HG03571 (cell line): ENCODE data around the gene POLRMT.
"Not testable (repeated sequence)": the region's sequence is repeated elsewhere in the genome, so short reads cannot be mapped to it uniquely, and the experiment has no call there.

Experiments
- ATAC-seq: cut with Tn5 transposase; IDR thresholded peaks from one replicate; pipeline ENCODE4 v1.9.1; 2021; ENCODE audit not compliant: unreplicated experiment

Gene POLRMT

DNA sequence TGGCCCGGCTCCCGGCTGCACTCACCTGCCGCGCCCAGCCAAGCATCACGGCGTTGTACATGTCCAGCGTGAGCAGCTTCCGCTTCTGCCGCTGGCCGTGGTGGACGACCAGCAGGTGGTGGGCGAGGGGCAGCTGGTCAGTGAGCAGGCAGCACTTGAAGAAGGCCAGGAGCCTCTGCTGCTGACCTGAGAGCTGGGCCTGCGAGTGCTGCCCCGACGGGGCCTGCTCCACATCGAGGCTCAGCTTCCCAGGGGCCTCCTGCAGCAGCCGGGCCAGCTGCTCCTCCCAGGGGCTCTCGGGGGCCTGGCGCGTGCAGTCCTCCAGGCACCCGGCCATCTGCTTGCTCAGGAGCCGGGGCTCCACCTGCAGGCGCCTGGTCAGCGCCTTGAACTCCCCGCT, 3.8 kb downstream of the POLRMT start:
- ATAC-seq = not testable (repeated sequence)

DNA sequence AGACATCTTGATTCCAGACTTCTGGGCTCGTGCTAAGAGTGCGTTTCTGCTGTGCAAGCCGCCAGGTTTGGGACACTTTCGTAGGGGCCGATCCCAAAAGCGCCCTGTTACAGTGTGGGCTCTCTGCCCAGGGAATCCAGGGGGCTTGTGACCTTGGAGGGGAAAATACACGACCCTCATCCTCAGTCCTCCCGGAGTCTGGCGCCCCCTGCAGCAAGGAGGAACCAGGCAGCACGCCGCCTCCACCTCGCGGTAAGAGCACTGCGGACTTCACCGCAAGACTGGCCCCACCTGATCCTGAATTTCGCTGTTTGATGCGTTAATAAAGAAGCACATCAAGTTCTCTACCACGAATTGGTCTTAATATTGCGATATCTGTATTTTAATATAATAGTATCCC, 5.2 kb downstream of the POLRMT start:
- ATAC-seq = no peak

DNA sequence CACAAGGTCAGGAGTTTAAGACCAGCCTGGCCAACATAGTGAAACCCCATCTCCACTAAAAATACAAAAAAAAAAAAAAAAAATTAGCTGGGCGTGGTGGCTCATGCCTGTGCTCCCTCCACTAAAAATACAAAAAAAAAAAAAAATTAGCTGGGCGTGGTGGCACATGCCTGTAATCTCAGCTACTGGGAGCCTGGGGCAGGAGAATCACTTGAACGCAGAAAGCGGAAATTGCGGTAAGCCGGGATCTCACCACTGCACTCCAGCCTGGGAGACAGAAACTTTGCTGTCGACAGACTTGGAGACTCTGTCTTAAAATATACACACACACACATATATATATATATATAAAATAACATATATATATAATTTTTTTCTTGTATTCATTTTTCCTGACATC, 6.8 kb downstream of the POLRMT start:
- ATAC-seq = not testable (repeated sequence)

- ATAC-seq = no peak
These were observed 8.1 kb downstream of the POLRMT start for GRCh38 chr19:625257-625656.

GRCh38 chr19:624433-625109, 8.8 kb downstream of the POLRMT start:
- no peak for ATAC-seq

- no peak for ATAC-seq
These were observed 9.4 kb downstream of the POLRMT start for GRCh38 chr19:623974-624373.

DNA sequence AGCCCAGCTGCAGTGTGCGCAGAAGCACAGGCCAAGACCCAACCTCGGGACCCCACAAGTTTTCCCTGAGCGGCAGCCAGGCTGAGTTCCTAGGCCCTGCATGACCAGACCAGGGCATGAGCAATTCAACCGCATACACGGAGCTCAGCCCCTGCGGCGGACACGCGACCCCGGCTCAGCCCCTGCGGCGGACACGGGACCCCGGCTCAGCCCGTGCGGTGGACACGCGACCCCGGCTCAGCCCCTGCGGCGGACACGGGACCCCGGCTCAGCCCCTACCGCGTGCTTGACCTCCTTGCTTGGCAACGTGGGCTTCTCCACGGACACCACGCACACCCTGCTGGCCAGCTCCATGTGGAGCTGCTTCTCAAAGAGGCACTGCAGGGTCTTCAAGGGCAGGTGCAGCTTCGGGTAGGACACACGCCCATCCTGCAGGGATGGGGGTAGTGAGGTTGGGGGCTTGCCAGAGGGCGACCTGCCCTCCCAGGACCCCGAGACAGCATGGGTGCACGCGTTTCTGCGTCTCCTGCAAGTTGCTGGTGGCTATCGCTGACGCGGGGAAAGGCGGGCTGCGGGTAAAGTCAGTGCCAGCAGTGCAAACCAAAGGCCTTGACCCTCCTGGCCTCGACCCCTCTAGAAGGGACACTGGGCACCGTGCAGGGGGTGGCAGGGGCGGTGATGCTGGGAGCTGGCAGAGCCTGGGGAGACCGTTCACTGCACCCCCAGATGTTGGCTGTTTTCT, 10.0 kb downstream of the POLRMT start:
- ATAC-seq = no peak

DNA sequence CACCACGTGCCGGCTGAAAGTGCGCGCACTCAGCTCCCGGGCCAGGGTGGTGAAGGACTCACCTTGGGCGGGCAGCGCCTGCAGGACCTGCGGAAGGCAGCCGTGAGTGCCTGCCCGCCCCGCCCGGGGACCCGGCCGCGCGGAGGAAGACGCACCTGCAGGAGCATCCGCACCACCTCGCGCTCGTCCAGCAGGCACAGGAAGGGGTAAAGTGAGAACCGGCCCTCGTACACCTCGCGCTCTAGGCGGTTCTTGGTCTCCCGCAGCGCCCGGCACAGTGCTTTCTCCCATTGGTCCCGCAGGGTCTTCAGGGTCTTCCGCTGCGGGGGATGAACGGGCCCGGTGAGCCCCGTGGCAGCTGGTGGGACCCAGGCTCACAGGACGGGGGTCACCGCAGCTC, 10.7 kb downstream of the POLRMT start:
- no peak for ATAC-seq

- ATAC-seq = no peak
These were observed 11.5 kb downstream of the POLRMT start for GRCh38 chr19:621819-622218.

GRCh38 chr19:621191-621590, 12.1 kb downstream of the POLRMT start:
- ATAC-seq = not testable (repeated sequence)

- no peak for ATAC-seq
These were observed 13.0 kb downstream of the POLRMT start for GRCh38 chr19:620166-620862.

GRCh38 chr19:619286-620002, 13.9 kb downstream of the POLRMT start:
- no peak for ATAC-seq

GRCh38 chr19:618674-619285, 14.6 kb downstream of the POLRMT start:
- no peak for ATAC-seq

GRCh38 chr19:618247-618619, 15.1 kb downstream of the POLRMT start:
- ATAC-seq = no peak

GRCh38 chr19:617551-618246, 15.6 kb downstream of the POLRMT start:
- no peak for ATAC-seq

DNA sequence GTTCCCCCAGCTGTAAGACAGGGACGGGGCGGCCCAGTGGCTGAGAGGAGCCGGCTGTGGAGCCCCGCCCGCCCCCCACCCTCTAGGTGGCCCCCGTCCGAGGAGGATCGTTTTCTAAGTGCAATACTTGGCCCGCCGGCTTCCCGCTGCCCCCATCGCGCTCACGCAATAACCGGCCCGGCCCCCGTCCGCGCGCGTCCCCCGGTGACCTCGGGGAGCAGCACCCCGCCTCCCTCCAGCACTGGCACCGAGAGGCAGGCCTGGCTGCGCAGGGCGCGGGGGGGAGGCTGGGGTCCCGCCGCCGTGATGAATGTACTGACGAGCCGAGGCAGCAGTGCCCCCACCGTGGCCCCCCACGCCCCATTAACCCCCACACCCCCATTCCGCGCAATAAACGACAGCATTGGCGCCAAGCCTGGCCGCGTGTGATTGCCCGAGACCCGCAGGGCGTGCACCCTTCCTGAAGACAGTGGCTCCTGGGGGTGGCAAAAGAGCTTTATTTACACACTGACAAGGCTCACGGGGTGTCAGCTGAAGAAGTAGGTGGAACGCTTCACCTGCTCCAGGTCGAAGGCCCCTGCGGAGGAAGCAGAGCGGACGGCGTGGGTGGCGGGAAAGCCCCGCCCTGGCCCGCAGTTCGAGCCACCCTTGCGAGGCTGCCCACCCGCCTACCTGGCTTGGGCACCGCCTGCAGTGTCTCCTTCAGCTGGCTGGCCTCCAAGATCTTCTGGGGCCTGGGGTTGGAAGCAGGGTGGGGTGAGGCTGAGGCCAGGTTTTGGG, 16.4 kb downstream of the POLRMT start:
- ATAC-seq = no peak

DNA sequence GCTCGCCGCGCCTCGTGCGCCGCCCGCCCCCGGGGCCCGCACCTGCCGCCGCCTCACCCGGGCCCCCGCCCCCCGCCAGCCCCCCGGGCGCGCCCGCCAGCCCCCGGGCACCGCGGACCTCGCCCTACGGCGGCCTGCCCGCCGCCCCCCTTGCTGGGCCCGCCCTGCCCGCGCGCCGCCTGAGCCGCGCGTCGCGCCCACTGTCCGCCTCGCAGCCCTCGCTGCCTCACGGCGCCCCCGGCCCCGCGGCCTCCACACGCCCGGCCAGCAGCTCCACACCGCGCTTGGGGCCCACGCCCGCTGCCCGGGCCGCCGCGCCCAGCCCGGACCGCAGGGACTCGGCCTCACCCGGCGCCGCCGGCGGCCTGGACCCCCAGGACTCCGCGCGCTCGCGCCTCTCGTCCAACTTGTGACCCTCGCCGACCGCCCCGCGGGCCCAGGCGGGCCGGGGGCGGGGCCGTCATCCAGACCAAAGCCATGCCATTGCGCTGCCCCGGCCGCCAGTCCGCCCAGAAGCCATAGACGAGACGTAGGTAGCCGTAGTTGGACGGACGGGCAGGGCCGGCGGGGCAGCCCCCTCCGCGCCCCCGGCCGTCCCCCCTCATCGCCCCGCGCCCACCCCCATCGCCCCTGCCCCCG, 17.2 kb downstream of the POLRMT start:
- ATAC-seq = no peak

GRCh38 chr19:615619-616018, 17.7 kb downstream of the POLRMT start:
- ATAC-seq = no peak
